GM19023 (cell line): ENCODE data around the gene SNX21.
"Not testable (repeated sequence)": the region's sequence is repeated elsewhere in the genome, so short reads cannot be mapped to it uniquely, and the experiment has no call there.

Source experiments
- ATAC-seq: cut with Tn5 transposase; IDR thresholded peaks from one replicate; pipeline ENCODE4 v1.9.1; 2021; ENCODE audit warnings: mild to moderate bottlenecking, moderate library complexity; ENCODE audit not compliant: unreplicated experiment

The SNX21 gene

GRCh38 chr20:45821947-45822346 is 11.7 kb upstream of the SNX21 start:
- ATAC-seq = no peak

GRCh38 chr20:45822857-45823256 is 10.7 kb upstream of the SNX21 start:
- ATAC-seq = no peak

- no peak for ATAC-seq
Observed at GRCh38 chr20:45823949-45824835, 9.4 kb upstream of the SNX21 start.

- no peak for ATAC-seq
Observed at GRCh38 chr20:45826381-45827019, 7.1 kb upstream of the SNX21 start.

GRCh38 chr20:45827030-45827652 is 6.5 kb upstream of the SNX21 start, which contains the start of gene TNNC2:
TNNC2 (minus strand) TSS chr20:45827312; CDS start chr20:45827248, 64 bp downstream.
- no peak for ATAC-seq

- no peak for ATAC-seq
Observed at GRCh38 chr20:45827712-45828111, 5.9 kb upstream of the SNX21 start.

- no peak for ATAC-seq
Observed at GRCh38 chr20:45828589-45828988, 5.0 kb upstream of the SNX21 start.

- ATAC-seq = not testable (repeated sequence)
Observed at GRCh38 chr20:45829673-45830106, 3.9 kb upstream of the SNX21 start.

GRCh38 chr20:45832619-45833018 is 980 bp upstream of the SNX21 start:
- ATAC-seq = no peak

GRCh38 chr20:45833883-45834796 is 541 bp downstream of the SNX21 start:
- ATAC-seq = no peak

- ATAC-seq = no peak
Observed at GRCh38 chr20:45834797-45835161, 1.2 kb downstream of the SNX21 start.

- ATAC-seq = no peak
Observed at GRCh38 chr20:45835329-45835765, 1.7 kb downstream of the SNX21 start.

GRCh38 chr20:45835825-45836224 is 2.2 kb downstream of the SNX21 start:
- no peak for ATAC-seq

- ATAC-seq = no peak
Observed at GRCh38 chr20:45836841-45837240, 3.2 kb downstream of the SNX21 start.

- ATAC-seq = no peak
Observed at GRCh38 chr20:45840700-45841198, 7.2 kb downstream of the SNX21 start.

GRCh38 chr20:45841407-45842129 is 8.0 kb downstream of the SNX21 start:
- ATAC-seq = no peak

GRCh38 chr20:45842169-45842812 is 8.7 kb downstream of the SNX21 start:
- no peak for ATAC-seq

GRCh38 chr20:45843506-45843905 is 9.9 kb downstream of the SNX21 start:
- ATAC-seq = no peak

- no peak for ATAC-seq
Observed at GRCh38 chr20:45845452-45845851, 11.9 kb downstream of the SNX21 start.
